ENCODE data around the gene EFCAB9.

- TF ChIP-seq CTCF (IDR thresholded peaks at IDR 0.05) = no peak
- no peak for TF ChIP-seq POLR2A (IDR thresholded peaks at IDR 0.05)
- TF ChIP-seq POLR2AphosphoS5 (IDR thresholded peaks at IDR 0.05) = no peak
Observed at GRCh38 chr5:172163346-172163745, 30.6 kb upstream of the EFCAB9 start.
